Endodermal cell (in vitro differentiated cells): ENCODE measurements around the gene RALGAPA2. TPM values are rescaled to one million over a fixed set of nuclear protein-coding genes. Genes with fewer than 3 reads are reported as not detected.

Experiments
- DNase-seq: peaks from one replicate; pipeline ENCODE4 v3.0.0-alpha.2; 2017
- H3K27ac ChIP-seq: 2 replicates; pipeline ENCODE4 v1.5.1; 2013; ENCODE audit warnings: mild to moderate bottlenecking, low read depth, low read length, moderate library complexity
- H3K27me3 ChIP-seq: 2 replicates; pipeline ENCODE4 v1.6.1; 2013; ENCODE audit warnings: mild to moderate bottlenecking, low read length, moderate library complexity; ENCODE audit not compliant: insufficient read depth, control insufficient read depth, poor library complexity, severe bottlenecking
- H3K36me3 ChIP-seq: 2 replicates; pipeline ENCODE4 v1.7.0; 2013; ENCODE audit warnings: mild to moderate bottlenecking, low read length, moderate library complexity; ENCODE audit not compliant: control insufficient read depth, insufficient read depth
- H3K4me1 ChIP-seq: one replicate; pipeline ENCODE4 v1.7.0; 2013; ENCODE audit warnings: low read length; ENCODE audit not compliant: control insufficient read depth, insufficient read depth
- H3K4me3 ChIP-seq: 2 replicates; pipeline ENCODE4 v1.5.1; 2013; ENCODE audit warnings: mild to moderate bottlenecking, low read length, moderate library complexity
- H3K9ac ChIP-seq: 2 replicates; pipeline ENCODE4 v1.6.1; 2013; ENCODE audit warnings: mild to moderate bottlenecking, low read length, moderate library complexity; ENCODE audit not compliant: poor library complexity, severe bottlenecking; ENCODE audit errors: extremely low read depth
- H3K9me3 ChIP-seq: 2 replicates; pipeline ENCODE4 v1.6.1; 2013; ENCODE audit warnings: mild to moderate bottlenecking, low read length, moderate library complexity; ENCODE audit not compliant: control insufficient read depth
- H3K27ac Mint-ChIP-seq: 2 replicates; pipeline ENCODE4 v1.8.0; 2020; ENCODE audit warnings: mixed read lengths
- H3K27me3 Mint-ChIP-seq: 2 replicates; pipeline ENCODE4 v1.8.0; 2021; ENCODE audit warnings: mild to moderate bottlenecking, mixed read lengths; ENCODE audit not compliant: insufficient read depth
- H3K36me3 Mint-ChIP-seq: 2 replicates; pipeline ENCODE4 v1.8.0; 2020; ENCODE audit warnings: low read depth, mixed read lengths
- H3K4me1 Mint-ChIP-seq: 2 replicates; pipeline ENCODE4 v1.8.0; 2020; ENCODE audit warnings: mixed read lengths
- H3K4me3 Mint-ChIP-seq: 2 replicates; pipeline ENCODE4 v1.8.0; 2020; ENCODE audit warnings: mild to moderate bottlenecking, moderate library complexity, mixed read lengths
- H3K9me3 Mint-ChIP-seq: 2 replicates; pipeline ENCODE4 v1.8.0; 2020; ENCODE audit warnings: mild to moderate bottlenecking, mixed read lengths
- WGBS, 2 experiments: methylation state at CpG; one replicate each; pipeline versions ENCODE4 v1.1.5 to v1.1.7; 2013; ENCODE audit warnings: missing lambda C conversion rate in 2 of 2, mixed read lengths in 1 of 2; ENCODE audit not compliant: insufficient coverage in 1 of 2, insufficient read length in 1 of 2; 5-methylcytosine and 5-hydroxymethylcytosine counted together
- total RNA-seq, 2 donors: library from RNA; stranded (reverse); fragmentation: NEBNext Ultra II Directional in 1 of 2; extraction: Animal tissue kit (Norgen Biotek cat#: 25700) in 1 of 2; gene quantifications; 2 replicates in 1 of 2; 3 replicates in 1 of 2; pipeline ENCODE4 v1.2.1, GENCODE V29; 2021
- TF ChIP-seq, protein P1 (sequence below): fragments of 200-600 bp; sonication (generic); conservative IDR thresholded peaks from 2 replicates; pipeline ENCODE4 v1.5.0; 2021; ENCODE audit warnings: antibody characterized with exemption, mild to moderate bottlenecking

Gene RALGAPA2
- total RNA-seq, 2 donors from 2014 or later = 19.5 to 24.6 TPM

DNA sequence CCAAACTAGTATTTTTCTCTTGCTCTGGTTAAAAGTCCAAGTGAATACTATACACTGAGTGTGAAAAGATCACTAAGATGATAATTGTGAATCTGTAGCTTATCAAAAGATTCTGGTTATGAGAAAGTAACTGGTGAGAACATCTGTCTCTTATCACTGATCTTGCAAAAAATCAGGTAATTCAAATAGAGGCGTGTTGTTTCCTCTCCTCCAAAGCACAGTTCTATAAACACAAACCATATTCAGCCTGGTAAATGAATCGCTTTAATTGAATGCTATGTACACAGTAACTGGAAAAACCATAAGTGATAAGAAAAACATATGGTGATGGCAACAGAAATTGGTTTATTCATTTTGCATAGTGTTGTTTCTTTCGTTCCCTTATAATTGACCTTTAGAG, 161.0 kb downstream of the RALGAPA2 start:
- no peak overlapping the region for H3K27ac ChIP-seq
- no peak overlapping the region for H3K4me3 Mint-ChIP-seq
- H3K36me3 Mint-ChIP-seq = peaks cover 14% of the 10 kb centered on the region
- no peak overlapping the region for H3K4me3 ChIP-seq
- H3K27me3 ChIP-seq = no peaks in the 10 kb centered on the region
- H3K9ac ChIP-seq = no peak overlapping the region
- no peaks in the 10 kb centered on the region for H3K36me3 ChIP-seq
- H3K9me3 Mint-ChIP-seq = peaks cover 10% of the 10 kb centered on the region
- peaks cover 6% of the 10 kb centered on the region for H3K4me1 ChIP-seq
- no peak overlapping the region for H3K27ac Mint-ChIP-seq
- no peaks in the 10 kb centered on the region for H3K27me3 Mint-ChIP-seq
- peaks cover 7% of the 10 kb centered on the region for H3K9me3 ChIP-seq
- TF ChIP-seq, protein P1, sequence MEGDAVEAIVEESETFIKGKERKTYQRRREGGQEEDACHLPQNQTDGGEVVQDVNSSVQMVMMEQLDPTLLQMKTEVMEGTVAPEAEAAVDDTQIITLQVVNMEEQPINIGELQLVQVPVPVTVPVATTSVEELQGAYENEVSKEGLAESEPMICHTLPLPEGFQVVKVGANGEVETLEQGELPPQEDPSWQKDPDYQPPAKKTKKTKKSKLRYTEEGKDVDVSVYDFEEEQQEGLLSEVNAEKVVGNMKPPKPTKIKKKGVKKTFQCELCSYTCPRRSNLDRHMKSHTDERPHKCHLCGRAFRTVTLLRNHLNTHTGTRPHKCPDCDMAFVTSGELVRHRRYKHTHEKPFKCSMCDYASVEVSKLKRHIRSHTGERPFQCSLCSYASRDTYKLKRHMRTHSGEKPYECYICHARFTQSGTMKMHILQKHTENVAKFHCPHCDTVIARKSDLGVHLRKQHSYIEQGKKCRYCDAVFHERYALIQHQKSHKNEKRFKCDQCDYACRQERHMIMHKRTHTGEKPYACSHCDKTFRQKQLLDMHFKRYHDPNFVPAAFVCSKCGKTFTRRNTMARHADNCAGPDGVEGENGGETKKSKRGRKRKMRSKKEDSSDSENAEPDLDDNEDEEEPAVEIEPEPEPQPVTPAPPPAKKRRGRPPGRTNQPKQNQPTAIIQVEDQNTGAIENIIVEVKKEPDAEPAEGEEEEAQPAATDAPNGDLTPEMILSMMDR = no peak
- whole genome bisulfite sequencing, 2 experiments = 93 to 100% methylated on average over 1 to 3 of the region's 3 CpGs
- peaks cover 6% of the 10 kb centered on the region for H3K4me1 Mint-ChIP-seq
- no peak for DNase-seq

DNA sequence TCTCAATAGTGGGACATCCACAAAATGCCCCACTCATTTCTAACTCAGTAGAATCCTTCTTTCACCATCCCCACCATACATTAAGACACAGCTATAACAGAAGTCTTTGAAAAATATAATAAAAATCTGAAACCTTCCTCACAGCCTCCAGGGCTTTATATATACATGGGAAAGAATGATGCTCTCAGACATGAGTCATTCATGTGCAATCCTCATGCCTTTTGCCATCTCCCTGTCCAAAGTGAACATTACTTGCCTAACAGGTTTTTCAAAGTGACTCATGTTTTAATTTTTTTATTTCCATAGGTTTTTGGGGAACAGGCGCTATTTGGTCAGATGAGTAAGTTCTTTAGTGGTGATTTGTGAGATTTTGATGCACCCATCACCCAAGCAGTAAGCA, 162.7 kb downstream of the RALGAPA2 start:
- H3K9me3 ChIP-seq = peaks cover 1% of the 10 kb centered on the region
- TF ChIP-seq, protein P1 = no peak
- Mint-ChIP-seq H3K4me3 (no peak overlapping the region), H3K27me3 (no peaks in the 10 kb centered on the region), H3K9me3 (peaks cover 3% of the 10 kb centered on the region), H3K4me1 (peaks cover 6% of the 10 kb centered on the region), H3K27ac (no peak overlapping the region), H3K36me3 (peaks cover 7% of the 10 kb centered on the region)
- H3K36me3 ChIP-seq = peaks cover 5% of the 10 kb centered on the region
- WGBS, 2 experiments = no CpG with 5 or more reads among the region's 1 CpG
- H3K27ac ChIP-seq = no peak overlapping the region
- no peaks in the 10 kb centered on the region for H3K27me3 ChIP-seq
- peaks cover 6% of the 10 kb centered on the region for H3K4me1 ChIP-seq
- H3K4me3 ChIP-seq = no peak overlapping the region
- no peak overlapping the region for H3K9ac ChIP-seq
- DNase-seq = no peak

DNA sequence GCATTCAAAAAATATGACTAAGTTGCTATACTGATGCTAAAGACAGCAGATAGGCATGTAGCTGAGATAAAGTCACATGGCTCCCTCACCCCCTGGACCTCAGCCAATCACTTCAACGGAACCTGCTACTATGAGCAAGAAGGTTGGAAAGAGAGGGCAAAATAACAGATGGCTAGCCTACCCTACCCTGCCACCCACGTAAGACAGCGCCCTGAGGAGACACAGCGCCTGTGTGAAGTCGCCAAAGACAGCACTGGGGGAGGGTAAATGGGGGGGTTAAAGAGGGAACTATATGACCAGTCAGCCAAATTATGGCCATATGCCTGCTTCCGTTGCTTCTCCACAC, 163.2 kb downstream of the RALGAPA2 start:
- Histone ChIP-seq H3K27me3 (no peaks in the 10 kb centered on the region), H3K9me3 (no peaks in the 10 kb centered on the region), H3K9ac (no peak overlapping the region), H3K36me3 (peaks cover 5% of the 10 kb centered on the region), H3K27ac (no peak overlapping the region), H3K4me3 (no peak overlapping the region), H3K4me1 (peaks cover 6% of the 10 kb centered on the region)
- DNase-seq = no peak
- no peak overlapping the region for H3K27ac Mint-ChIP-seq
- TF ChIP-seq, protein P1 = no peak
- no peaks in the 10 kb centered on the region for H3K27me3 Mint-ChIP-seq
- H3K9me3 Mint-ChIP-seq = no peaks in the 10 kb centered on the region
- H3K4me3 Mint-ChIP-seq = no peak overlapping the region
- WGBS, 2 experiments = 92 to 99% methylated on average over 2 to 6 of the region's 6 CpGs
- peaks cover 6% of the 10 kb centered on the region for H3K4me1 Mint-ChIP-seq
- peaks cover 8% of the 10 kb centered on the region for H3K36me3 Mint-ChIP-seq
